Thoracic aorta (tissue), 2 donors: ENCODE data around the gene IL32. TPM values are rescaled to one million over a fixed set of nuclear protein-coding genes. Genes with fewer than 3 reads are reported as not detected.

ENCODE experiments used
- ATAC-seq: fragments of 150-250 bp; one replicate; pipeline ENCODE4 v1.8.0; 2017; ENCODE audit warnings: low read depth; ENCODE audit not compliant: insufficient number of reproducible peaks, low FRiP score
- DNase-seq: peaks from one replicate; pipeline ENCODE4 v3.0.0-alpha.2; 2020; ENCODE audit warnings: low spot score
- H3K27ac ChIP-seq, 2 donors: fragments of 200-600 bp; sonication (generic); 1 replicate in 1 of 2; 2 replicates in 1 of 2; pipeline ENCODE4 v1.5.1; 2016; ENCODE audit warnings: mild to moderate bottlenecking in 2 of 2, moderate library complexity in 2 of 2
- H3K27me3 ChIP-seq: fragments of 200-600 bp; sonication (generic); replicated peaks from 2 replicates; pipeline ENCODE4 v1.6.0; 2016; ENCODE audit warnings: mild to moderate bottlenecking; ENCODE audit not compliant: insufficient read depth
- H3K36me3 ChIP-seq: fragments of 200-600 bp; sonication (generic); one replicate; pipeline ENCODE4 v1.5.1; 2016
- H3K4me1 ChIP-seq, 2 donors: fragments of 200-600 bp; sonication (generic); 1 replicate in 1 of 2; 2 replicates in 1 of 2; pipeline versions ENCODE4 v1.5.1 to v1.6.0; 2016; ENCODE audit warnings: low read depth in 2 of 2, mild to moderate bottlenecking in 1 of 2; ENCODE audit not compliant: control insufficient read depth in 1 of 2
- H3K4me3 ChIP-seq: fragments of 200-600 bp; sonication (generic); 2 replicates; pipeline ENCODE4 v1.5.1; 2016; ENCODE audit warnings: mild to moderate bottlenecking
- H3K9me3 ChIP-seq: fragments of 200-600 bp; sonication (generic); 2 replicates; pipeline ENCODE4 v1.5.1; 2016
- CTCF ChIP-seq: fragments of 200-600 bp; sonication (generic); IDR thresholded peaks from one replicate; pipeline ENCODE4 v1.5.1; 2019; ENCODE audit warnings: antibody characterized with exemption
- total RNA-seq, 2 donors: library from RNA; depleted of rRNA; stranded (reverse); fragments of >200 nt; gene quantifications; one replicate each; pipeline versions ENCODE4 v1.1.0 to v1.2.3, GENCODE V29; 2016

Gene IL32
- total RNA-seq, 2 donors from 2014 or later = 42.4 to 55.4 TPM

GRCh38 chr16:3059041-3059722 is 6.3 kb upstream of the IL32 start:
- DNase-seq = peak; percentile 54
- peak overlapping the region; percentile 39 to 41 for H3K27ac ChIP-seq
- ATAC-seq = peak; percentile 85
- peaks cover 11 to 20% of the 10 kb centered on the region in 2 donors for H3K4me1 ChIP-seq
- H3K36me3 ChIP-seq = no peaks in the 10 kb centered on the region
- no peaks in the 10 kb centered on the region for H3K27me3 ChIP-seq
- TF ChIP-seq CTCF = peak; percentile 97
- H3K4me3 ChIP-seq = peak overlapping the region; percentile 94
- H3K9me3 ChIP-seq = no peaks in the 10 kb centered on the region

GRCh38 chr16:3059723-3060242 is 5.7 kb upstream of the IL32 start:
- DNase-seq (no peak), ATAC-seq (no peak)
- no peaks in the 10 kb centered on the region for H3K9me3 ChIP-seq
- H3K27me3 ChIP-seq = no peaks in the 10 kb centered on the region
- H3K36me3 ChIP-seq = no peaks in the 10 kb centered on the region
- peak overlapping the region; percentile 39 to 41 for H3K27ac ChIP-seq
- TF ChIP-seq CTCF = no peak
- peak overlapping the region; percentile 94 for H3K4me3 ChIP-seq
- peaks cover 11 to 23% of the 10 kb centered on the region in 2 donors for H3K4me1 ChIP-seq

- no peak for ATAC-seq
- Histone ChIP-seq H3K4me3 (no peak overlapping the region), H3K27ac (no peak overlapping the region), H3K9me3 (no peaks in the 10 kb centered on the region), H3K27me3 (no peaks in the 10 kb centered on the region), H3K36me3 (no peaks in the 10 kb centered on the region), H3K4me1 (peaks cover 18 to 31% of the 10 kb centered on the region in 2 donors)
- no peak for TF ChIP-seq CTCF
- DNase-seq = no peak
Measured at GRCh38 chr16:3060339-3061127, 4.9 kb upstream of the IL32 start.

- no peak overlapping the region for H3K27ac ChIP-seq
- H3K4me1 ChIP-seq = peaks cover 22 to 43% of the 10 kb centered on the region in 2 donors
- DNase-seq (no peak), ATAC-seq (no peak)
- no peak overlapping the region for H3K4me3 ChIP-seq
- H3K27me3 ChIP-seq = no peaks in the 10 kb centered on the region
- H3K36me3 ChIP-seq = no peaks in the 10 kb centered on the region
- TF ChIP-seq CTCF = no peak
- no peaks in the 10 kb centered on the region for H3K9me3 ChIP-seq
Measured at GRCh38 chr16:3062553-3062952, 2.9 kb upstream of the IL32 start.
